ENCODE measurements around the gene PLEKHG3.

PLEKHG3 gene

GRCh38 chr14:64796369-64796768 is 92.1 kb downstream of the PLEKHG3 start:
- no peak overlapping the region for H3K27ac ChIP-seq
- TF ChIP-seq, protein P1, sequence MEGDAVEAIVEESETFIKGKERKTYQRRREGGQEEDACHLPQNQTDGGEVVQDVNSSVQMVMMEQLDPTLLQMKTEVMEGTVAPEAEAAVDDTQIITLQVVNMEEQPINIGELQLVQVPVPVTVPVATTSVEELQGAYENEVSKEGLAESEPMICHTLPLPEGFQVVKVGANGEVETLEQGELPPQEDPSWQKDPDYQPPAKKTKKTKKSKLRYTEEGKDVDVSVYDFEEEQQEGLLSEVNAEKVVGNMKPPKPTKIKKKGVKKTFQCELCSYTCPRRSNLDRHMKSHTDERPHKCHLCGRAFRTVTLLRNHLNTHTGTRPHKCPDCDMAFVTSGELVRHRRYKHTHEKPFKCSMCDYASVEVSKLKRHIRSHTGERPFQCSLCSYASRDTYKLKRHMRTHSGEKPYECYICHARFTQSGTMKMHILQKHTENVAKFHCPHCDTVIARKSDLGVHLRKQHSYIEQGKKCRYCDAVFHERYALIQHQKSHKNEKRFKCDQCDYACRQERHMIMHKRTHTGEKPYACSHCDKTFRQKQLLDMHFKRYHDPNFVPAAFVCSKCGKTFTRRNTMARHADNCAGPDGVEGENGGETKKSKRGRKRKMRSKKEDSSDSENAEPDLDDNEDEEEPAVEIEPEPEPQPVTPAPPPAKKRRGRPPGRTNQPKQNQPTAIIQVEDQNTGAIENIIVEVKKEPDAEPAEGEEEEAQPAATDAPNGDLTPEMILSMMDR (IDR thresholded peaks at IDR 0.05) = no peak
- TF ChIP-seq ZFX (IDR thresholded peaks at IDR 0.05; ENCODE audit: borderline replicate concordance) = no peak

DNA sequence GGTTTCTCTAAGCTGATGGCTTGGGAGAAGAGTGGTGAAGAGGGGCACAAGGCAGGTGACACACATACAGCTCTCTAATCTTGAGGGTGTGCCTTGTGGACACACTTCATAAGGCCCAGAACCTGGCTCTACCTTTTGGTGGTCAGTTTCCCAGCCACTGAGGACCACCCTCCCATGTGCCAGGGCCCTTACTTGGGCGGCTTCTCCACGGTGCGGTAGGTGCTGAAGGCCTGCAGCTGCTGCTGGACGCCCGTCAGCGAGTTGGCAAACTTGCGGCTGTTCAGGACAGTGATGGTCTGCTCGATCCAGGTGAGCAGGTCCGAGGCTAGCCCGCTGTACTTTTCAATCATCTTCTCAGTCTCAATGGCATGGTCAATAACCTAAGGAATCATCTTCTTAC is 95.3 kb downstream of the PLEKHG3 start:
- TF ChIP-seq, protein P1 (IDR thresholded peaks at IDR 0.05) = no peak
- TF ChIP-seq ZFX (IDR thresholded peaks at IDR 0.05; ENCODE audit: borderline replicate concordance) = no peak
- no peak overlapping the region for H3K27ac ChIP-seq

All from 22Rv1 (cell line).